ENCODE measurements around the gene DCC.
"Not testable (repeated sequence)": the region's sequence is repeated elsewhere in the genome, so short reads cannot be mapped to it uniquely, and the experiment has no call there.

Gene DCC

DNA sequence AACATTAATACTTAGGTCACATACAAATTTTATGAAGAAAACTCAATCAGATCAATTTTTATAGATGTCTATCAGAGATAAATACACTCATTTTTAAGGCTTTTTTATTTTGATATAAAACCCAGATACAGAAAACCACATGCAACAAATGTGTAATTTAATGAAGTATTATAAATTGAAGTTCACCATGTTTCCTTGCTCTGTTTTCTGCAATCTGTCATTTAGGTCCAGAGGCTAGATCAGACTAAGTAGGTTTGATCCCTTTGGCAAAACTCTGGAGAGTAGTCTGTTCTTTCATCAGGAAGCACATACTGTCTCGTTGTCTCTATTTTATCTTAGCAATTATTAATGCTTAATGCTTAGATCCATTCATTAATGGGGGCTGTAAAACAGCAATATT is 1042.9 kb downstream of the DCC start:
- no peak for DNase-seq (ENCODE audit: low read depth in 2 of 2)

DNA sequence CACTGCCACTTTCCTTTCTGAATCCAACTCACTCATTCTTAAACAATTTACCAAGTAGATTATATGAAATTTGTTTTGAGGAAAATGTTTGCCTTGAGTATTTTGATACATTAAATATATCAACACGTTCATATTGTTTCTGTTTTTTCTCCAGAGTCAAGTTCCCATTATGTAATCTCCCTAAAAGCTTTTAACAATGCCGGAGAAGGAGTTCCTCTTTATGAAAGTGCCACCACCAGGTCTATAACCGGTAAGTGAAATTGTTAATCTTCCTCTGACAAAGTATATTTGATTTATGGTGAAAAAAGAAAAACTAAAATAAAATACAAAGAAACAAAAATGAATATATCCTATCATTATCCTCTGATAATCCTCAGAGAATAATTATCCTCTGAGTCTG is 1045.9 kb downstream of the DCC start:
- no peak for DNase-seq (ENCODE audit: low read depth in 2 of 2)

DNA sequence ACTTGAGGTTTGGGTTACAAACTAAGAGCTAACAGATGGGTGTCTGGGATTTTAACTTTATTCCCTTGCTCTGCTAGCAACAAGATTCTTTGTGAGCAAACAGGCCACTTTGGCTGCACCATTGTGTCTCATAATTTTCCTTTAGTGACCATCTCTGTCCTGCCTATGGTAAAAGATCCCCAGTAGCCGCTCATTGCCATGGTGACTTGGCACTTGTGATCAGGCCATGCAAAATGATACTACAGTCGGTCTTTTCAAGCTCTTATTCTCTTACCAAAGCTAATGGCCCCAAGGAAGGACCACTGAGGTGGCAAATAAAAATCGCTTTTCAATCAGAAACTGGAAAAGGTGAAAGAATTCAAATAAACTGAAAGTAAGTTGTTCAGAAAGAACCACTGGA is 1047.6 kb downstream of the DCC start:
- no peak for DNase-seq (ENCODE audit: low read depth in 2 of 2)

DNA sequence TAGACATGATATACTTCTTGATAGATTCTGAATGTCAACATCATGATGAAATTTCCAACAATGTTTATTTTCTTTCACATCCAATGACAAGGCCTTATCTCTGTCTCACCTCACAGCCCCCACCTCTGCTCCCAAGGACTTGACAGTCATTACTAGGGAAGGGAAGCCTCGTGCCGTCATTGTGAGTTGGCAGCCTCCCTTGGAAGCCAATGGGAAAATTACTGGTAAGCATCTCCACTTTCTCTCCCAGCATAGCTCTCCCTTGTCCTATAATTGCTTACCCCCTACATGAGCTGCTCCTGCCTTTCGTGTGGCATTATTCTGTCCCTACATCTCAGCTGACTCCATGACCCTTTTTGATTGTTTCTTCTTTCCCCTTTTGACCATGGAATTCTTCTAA is 1062.7 kb downstream of the DCC start:
- no peak for DNase-seq (ENCODE audit: low read depth in 2 of 2)

DNA sequence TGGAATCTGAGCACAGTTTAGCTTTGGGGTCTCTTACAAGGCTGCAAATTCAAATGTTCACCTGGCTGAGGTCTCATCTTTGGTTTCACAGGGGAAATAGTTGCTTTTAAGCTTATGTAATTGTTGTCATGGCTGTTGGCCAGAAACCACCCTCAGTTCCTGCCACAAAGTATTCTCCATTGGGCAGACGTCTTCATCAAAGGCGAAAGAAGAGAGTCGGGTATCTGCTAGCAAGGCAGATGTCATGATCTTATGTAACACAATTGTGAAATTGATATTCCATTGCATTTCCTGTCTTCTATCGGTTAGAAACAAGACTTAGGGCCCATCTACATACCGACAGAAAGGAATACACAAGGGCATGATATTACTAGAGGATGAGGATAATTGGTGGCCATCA is 1068.3 kb downstream of the DCC start:
- no peak for DNase-seq (ENCODE audit: low read depth in 2 of 2)

DNA sequence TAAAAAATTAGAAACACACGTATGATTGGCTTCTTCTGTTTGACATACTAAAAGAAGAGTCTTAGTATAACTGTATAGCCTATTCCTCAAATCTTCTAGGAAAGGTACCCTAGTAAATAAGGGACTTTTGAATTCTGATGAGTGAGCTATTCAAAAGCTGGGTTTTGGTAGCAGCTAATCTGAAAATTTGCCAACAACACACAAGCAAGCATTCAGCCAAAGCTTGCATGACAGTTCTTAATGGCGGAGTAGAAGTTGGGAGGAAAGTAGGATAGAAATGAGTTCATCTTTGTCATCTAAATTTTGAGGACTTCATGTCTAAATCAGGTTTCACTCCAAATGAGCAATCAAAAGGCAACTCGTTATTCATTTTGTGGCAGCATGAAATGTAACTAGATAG is 1071.5 kb downstream of the DCC start:
- no peak for DNase-seq (ENCODE audit: low read depth in 2 of 2)

DNA sequence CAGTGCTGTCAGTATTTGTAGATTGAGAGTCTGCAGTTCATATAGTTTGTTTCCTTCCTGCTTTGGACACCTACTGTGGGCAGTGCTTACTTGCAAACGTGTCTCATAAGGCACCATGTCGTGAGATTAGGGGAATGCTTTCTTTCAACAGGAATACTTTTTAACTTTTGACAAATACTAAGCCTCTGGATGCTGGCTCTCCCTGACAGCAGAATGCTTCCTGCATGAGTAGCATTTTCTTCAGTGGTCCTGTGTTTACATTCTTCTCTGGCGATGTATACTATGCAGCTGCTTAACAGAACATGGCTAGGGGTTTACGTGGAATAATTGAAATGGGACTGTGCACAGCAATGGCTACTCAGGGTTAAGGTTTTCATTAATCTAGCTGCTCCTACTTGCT is 1077.0 kb downstream of the DCC start:
- no peak for DNase-seq (ENCODE audit: low read depth in 2 of 2)

DNA sequence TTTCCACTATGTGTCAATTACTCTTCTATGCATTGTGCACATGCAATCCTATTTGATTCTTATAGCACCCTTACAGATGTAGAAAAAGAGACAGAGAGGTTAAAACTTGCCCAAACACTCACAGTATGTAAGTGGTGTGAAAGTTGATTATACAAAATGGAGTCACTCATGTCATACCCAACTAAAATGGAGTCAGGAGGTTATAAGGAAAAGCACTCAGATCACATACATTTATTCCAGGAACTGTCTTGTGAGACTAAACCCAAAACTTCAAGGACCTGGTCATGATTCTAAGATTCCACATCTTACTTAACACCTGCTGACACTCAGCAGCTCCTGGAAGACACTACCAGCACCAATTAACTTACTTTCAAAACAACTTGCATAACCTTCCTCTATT is 1081.9 kb downstream of the DCC start:
- DNase-seq (ENCODE audit: low read depth in 2 of 2): no peak

DNA sequence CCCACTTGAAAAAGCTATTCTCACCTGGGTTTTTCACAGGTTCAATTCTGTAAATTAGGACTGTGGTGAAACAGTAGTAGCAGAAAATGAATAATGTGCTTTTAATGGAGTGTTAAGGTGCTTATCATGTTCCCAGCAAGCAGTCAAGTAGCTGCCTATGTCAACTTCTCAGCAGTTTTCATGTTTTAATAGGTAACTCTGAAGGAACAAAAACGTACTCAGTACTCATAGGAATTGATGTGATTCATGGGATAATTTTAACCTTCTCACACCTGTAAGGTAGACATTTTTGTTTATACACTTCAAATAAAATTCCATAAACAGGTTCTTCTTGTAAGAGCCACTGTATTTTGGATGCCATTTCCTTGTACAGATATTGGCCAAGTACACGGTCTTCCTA is 1082.9 kb downstream of the DCC start:
- DNase-seq (ENCODE audit: low read depth in 2 of 2): no peak

DNA sequence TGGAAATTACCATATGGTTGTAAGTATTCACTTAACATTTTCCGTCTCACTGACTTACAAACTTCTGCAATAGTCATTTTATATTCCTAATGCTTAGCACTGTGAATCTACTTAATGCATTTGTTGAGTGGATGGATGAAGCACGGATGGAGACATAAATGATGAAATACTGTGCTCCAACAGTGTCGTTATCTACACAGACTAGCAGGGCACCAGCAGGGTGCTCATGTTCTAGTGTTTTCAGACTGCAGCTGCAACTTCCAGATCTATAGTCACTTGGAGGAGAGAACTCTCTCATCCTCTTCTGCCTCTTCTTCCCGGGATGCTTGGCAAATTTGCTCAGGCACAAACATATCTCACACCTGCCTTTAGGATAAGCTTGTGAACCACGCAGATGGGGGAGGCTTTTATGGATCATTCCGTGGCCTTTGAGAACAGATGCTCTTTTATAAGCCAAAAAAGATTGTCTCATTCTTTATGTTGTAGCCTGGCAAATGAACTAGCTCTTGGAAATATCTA is 1086.7 kb downstream of the DCC start:
- DNase-seq (ENCODE audit: low read depth in 2 of 2): no peak

DNA sequence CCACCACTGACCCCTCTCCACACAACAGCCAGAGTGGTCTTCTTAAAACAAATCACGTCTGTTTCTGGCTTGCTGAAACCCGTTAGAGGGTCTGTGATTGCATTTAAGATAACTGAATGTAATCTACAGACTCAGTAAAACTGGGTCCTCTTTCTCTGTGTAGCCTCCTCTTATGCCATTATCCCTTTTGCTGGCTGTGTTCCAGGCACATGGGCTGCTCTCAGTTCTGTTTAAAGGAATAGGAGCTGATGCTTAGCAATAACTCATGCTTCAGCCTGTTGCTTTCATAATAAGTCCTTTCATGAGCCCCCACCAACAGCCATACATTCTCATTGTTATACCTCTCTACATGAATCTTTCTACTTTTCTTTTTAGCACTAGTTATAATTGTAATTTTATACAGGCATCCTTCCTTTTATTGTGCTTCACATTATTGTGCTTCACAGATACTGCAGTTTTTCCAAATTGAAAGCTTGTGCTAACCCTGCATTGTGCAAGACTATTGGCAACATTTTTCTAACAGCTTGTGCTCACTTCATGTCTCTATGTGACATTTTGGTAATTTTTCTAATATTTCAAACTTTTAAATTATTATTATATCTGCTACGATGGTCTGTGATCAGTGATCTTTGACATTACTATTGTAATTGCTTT is 1101.9 kb downstream of the DCC start:
- no peak for DNase-seq (ENCODE audit: low read depth in 2 of 2)

DNA sequence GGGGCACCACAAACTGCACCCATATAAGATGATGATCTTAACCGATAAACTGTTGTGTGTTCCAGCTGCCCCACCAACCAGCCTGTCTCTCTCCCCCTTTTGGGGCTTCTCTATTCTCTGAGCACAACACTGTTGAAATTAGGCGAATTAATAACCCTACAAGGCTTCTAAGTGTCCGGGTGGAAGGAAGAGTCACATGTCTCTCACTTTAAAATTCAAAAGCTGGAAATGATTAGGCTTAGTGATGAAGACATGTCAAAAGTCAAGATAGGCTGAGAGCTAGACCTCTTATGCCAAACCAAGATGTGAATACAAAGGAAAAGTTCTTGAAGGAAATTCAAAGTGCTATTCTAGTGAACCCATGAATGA is 1102.4 kb downstream of the DCC start:
- no peak for DNase-seq (ENCODE audit: low read depth in 2 of 2)

DNA sequence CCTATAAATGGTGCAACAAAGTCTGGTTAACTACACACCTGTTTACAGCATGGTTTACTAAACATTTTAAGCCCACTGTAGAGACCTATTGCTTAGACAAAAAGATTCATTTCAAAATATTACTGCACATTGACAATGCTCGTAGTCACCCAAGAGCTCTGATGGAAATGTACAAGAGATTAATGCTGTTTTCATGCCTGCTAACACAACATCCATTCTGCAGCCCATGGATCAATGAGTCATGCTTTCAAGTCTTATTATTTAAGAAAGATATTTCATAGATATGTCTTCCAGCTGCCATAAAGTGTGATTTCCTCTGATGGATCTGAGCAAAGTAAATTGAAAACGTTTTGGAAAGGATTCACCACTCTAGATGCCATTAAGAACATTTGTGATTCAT is 1103.3 kb downstream of the DCC start:
- no peak for DNase-seq (ENCODE audit: low read depth in 2 of 2)

DNA sequence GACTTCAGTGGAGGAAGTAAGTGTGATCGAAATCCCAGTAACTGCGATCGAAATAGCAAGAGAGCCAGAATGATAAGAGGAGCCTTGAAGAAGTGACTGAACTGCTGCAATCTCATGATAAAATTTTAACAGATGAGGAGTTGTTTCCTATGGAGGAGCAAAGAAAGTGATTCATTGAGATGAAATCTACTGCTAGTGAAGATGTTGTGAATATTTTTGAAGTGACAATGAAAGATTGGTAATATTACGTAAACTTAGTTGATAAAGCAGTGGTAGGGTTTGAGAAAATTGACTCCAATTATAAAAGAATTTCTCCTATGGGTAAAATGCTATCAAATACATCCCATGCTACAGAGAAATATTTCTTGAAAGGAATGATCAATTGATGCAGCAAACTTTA is 1103.8 kb downstream of the DCC start:
- no peak for DNase-seq (ENCODE audit: low read depth in 2 of 2)

DNA sequence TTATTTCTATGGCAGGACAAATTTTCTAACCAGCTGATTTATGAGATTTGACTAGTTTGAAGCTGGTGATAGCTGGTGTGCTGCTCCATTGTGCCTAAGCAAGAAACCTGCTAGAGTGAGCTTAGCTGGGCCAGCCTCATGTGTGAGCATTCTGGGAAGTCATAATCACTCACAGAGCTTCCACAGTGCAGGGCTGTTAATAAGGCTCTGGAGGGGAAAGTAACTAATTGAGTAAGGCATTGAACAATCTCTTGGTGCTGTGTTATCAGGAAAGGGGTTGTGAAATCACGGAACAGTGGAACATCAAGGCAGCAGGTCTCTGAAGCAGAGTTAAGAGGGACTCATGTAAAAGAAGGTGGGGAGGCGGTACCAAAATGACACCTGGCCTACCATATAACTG is 1111.9 kb downstream of the DCC start:
- DNase-seq (ENCODE audit: low read depth in 2 of 2): no peak

DNA sequence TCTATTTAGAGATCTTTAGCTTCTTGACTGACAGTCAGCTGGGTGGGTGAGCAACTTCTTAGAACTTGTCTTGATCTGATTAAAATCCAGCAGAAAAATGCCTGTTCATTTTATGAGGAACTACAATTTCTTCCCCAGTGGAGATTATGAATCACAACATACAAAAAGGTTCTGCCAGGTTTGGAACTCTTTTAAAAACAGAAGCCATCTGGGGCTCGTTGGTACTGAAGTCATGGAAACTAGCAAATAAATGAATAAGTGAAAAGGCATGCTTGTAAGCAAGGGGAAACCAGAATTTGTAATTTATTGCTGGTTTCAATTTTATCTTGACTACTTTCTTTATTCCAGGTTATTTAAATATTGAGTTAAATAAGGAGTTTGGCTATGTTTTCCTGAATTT is 1117.1 kb downstream of the DCC start:
- no peak for DNase-seq (ENCODE audit: low read depth in 2 of 2)

DNA sequence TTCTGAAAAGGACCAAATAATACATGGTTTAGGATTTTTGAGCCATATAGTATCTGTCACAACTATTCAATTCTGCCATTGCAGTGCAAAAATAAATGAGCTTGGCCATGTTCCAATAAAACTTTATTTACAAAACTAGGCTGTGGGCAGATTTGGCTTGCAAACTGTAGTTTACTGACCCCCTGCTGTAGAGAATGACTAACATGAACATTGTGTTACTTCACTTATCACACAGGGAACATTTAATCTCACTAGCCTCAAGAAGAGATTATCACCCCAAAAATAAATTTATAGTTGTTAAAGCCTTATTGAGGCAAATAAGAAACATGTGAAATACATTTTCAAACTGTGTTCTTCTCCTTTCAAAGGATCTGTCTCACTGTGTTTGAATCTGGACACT is 1118.3 kb downstream of the DCC start:
- DNase-seq (ENCODE audit: low read depth in 2 of 2): no peak

DNA sequence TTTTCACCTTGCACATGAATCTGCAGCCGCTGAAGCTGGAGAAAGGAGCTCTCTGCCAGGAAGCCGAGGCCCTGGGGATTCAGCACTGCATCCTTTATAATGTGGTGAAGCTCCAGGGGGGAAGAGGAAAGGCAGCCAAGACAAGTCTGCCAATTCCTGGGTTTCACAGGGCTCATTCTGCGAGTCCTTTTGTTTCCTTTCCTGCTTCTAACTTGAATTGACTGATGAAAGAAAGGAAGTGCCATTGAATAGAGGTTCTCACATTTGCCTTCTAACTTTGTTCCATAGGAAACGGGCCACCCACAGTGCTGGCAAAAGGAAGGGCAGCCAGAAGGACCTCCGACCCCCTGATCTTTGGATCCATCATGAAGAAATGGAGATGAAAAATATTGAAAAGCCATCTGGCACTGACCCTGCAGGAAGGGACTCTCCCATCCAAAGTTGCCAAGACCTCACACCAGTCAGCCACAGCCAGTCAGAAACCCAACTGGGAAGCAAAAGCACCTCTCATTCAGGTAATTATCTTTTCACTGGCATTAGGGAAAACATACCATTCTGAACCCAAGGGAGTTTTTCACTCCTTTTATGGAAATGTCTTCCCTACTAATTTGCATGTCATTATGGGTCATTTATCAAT is 1119.1 kb downstream of the DCC start:
- no peak for DNase-seq (ENCODE audit: low read depth in 2 of 2)

DNA sequence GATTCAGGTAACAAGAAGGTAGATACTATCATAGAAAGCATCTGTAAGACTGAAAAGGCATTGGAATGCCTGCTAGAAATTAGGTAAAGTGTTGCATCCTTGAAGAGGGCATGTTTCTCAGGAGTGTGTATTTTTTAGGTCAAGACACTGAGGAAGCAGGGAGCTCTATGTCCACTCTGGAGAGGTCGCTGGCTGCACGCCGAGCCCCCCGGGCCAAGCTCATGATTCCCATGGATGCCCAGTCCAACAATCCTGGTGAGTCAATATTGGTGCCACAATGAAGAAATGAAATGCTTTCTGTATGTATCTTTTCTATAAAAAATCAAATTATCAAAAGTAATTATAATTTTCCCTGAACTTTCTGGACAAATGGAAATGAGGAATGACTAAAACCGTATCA is 1127.8 kb downstream of the DCC start:
- no peak for DNase-seq (ENCODE audit: low read depth in 2 of 2)

DNA sequence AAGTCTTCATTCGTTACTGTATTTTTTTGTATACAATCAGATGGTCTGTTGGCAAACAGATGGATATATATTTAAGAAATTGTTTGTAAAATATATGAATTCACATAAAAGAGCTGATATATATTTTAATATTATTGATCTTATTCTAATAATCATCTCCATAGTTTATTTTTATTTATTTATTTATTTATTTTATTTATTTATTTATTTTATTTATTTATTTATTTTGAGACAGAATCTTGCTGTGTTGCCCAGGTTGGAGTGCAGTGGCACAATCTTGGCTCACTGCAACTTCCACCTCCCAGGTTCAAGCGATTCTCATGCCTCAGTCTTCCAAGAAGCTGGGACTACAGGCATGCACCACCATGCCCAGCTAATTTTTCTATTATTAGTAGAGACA is 1128.2 kb downstream of the DCC start:
- DNase-seq (ENCODE audit: low read depth in 2 of 2): not testable (repeated sequence)

DNA sequence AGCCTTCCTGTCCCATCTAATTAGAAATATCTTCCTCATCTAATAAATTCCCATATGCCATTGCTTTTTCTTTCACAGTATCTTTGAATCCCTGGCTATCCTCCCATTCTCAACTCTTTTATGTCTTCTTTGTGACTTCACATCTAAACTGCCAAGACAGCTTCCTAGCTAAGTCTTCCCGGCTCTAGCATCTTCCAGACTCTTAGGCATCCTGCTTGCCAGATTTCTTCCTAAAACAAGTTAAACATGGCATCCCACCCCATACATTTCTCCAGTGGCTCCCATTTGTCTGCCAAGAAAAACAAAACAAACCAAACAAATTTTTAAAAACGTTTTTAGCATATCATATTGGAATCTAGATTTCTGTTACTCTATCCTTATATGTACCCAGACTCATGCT is 1132.5 kb downstream of the DCC start:
- no peak for DNase-seq (ENCODE audit: low read depth in 2 of 2)

DNA sequence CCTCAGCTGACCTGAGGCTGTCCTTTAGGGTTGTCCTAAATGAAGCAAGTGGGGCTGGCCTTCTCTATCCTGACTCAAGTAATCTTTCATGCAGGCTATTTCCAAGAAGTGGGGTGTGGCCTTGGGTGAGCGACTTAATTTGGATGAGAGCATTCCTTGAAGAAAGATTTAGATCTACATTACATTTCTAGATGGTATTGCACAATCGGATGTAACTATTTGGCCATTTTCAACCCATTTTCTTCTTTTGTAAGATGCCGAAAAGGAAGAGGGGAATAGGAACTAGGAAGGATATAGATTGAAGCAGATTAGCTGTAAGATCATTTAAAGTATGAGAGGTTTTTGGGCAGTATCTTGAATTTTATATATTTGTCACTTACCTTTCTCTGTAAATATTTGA is 1138.2 kb downstream of the DCC start:
- no peak for DNase-seq (ENCODE audit: low read depth in 2 of 2)

DNA sequence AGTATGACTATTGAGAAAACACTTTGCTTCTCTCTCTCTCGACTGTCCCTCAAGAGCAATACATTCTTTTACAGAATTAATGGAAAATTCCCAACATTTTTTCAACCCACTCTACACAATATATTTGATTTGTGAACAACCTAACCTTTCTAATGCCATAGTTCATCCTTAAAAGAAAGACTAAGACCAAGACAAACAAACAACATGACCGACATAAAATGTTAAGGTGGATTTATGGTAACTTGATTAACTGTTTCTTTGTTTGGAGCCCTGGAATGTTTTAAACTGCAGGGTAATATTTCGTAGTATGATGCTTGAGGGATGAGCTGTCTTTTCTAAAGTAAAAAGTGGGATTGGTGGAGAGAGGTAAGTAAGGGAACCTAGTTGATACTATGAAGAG is 1146.3 kb downstream of the DCC start:
- no peak for DNase-seq (ENCODE audit: low read depth in 2 of 2)

DNA sequence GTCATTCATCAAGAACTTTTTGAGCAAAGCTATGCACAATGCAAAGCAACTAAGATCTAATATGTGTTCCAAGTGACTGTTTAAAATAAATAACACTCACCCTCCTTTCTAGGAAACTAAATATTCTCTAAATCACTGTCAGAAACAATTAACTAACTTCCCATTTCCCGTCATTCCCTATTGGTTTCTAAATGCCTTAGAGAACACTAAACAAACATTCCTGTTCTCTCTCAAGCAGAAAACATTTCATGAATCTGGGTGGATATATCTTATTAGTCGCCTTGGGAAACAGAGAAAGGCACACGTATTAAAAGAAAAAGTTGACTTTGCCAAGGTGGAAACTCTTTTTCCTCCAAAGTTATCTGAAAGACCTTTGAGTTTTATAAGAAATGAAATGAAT is 1149.3 kb downstream of the DCC start:
- DNase-seq (ENCODE audit: low read depth in 2 of 2): no peak

Data from stimulated activated CD8-positive, alpha-beta memory T cell treated with anti-CD3 and anti-CD28 coated beads, Interleukin-7, amount 100 ng/mL, for 4 hours (primary cell).